ENCODE measurements around the gene CIDEC.

Gene CIDEC

GRCh38 chr3:9820946-9821345, 59.1 kb downstream of the CIDEC start:
- TF ChIP-seq ZFX (IDR thresholded peaks at IDR 0.05; ENCODE audit: borderline replicate concordance) = no peak
- TF ChIP-seq CTCF (IDR thresholded peaks at IDR 0.05) = peak; percentile 31
- no peak overlapping the region for H3K27ac ChIP-seq

- no peak overlapping the region for H3K27ac ChIP-seq
- TF ChIP-seq CTCF (IDR thresholded peaks at IDR 0.05) (no peak), ZFX (IDR thresholded peaks at IDR 0.05; ENCODE audit: borderline replicate concordance) (no peak)
These were observed 59.5 kb downstream of the CIDEC start for GRCh38 chr3:9820543-9820942.

GRCh38 chr3:9818666-9819335, 61.3 kb downstream of the CIDEC start:
- TF ChIP-seq CTCF (IDR thresholded peaks at IDR 0.05) = no peak
- no peak for TF ChIP-seq ZFX (IDR thresholded peaks at IDR 0.05; ENCODE audit: borderline replicate concordance)
- H3K27ac ChIP-seq = no peak overlapping the region

- H3K27ac ChIP-seq = no peak overlapping the region
- TF ChIP-seq CTCF (IDR thresholded peaks at IDR 0.05) (no peak), ZFX (IDR thresholded peaks at IDR 0.05; ENCODE audit: borderline replicate concordance) (no peak)
These were observed 62.6 kb downstream of the CIDEC start for GRCh38 chr3:9817436-9817835.
